SH-SY5Y (cell line): Measurements from ENCODE around the gene C2orf68.

Experiments
- GATA2 ChIP-seq: IDR thresholded peaks from 2 replicates; pipeline ENCODE4 v1.6.1; 2011; ENCODE audit warnings: mild to moderate bottlenecking, low read depth, low read length
- GATA3 ChIP-seq: IDR thresholded peaks from 2 replicates; pipeline ENCODE4 v1.6.1; 2011; ENCODE audit warnings: low read depth, mild to moderate bottlenecking, low read length, moderate library complexity

- TF ChIP-seq GATA2 (no peak), GATA3 (no peak)
These were observed 33.0 kb upstream of the C2orf68 start for GRCh38 chr2:85644909-85645308.
